ENCODE measurements around the gene AACS. TPM values are rescaled to one million over a fixed set of nuclear protein-coding genes. Genes with fewer than 3 reads are reported as not detected.
"Not testable (repeated sequence)": the region's sequence is repeated elsewhere in the genome, so short reads cannot be mapped to it uniquely, and the experiment has no call there.

AACS gene
- total RNA-seq, 1 experiment from 2014 or later, result 13.8 TPM

GRCh38 chr12:125110641-125111360, 45.6 kb downstream of the AACS start:
- in situ Hi-C loops (cut with HindIII; ENCODE audit: low pct_unique_long_range_greater_than_20kb, low sequenced_read_pairs), result no loop called here
- DNase-seq (ENCODE audit: low read depth), result no peak

- in situ Hi-C loops (cut with HindIII; ENCODE audit: low pct_unique_long_range_greater_than_20kb, low sequenced_read_pairs), result no loop called here
- DNase-seq (ENCODE audit: low read depth), result no peak
Observed at GRCh38 chr12:125111403-125111802, 46.2 kb downstream of the AACS start.

GRCh38 chr12:125112614-125113013, 47.4 kb downstream of the AACS start:
- DNase-seq (ENCODE audit: low read depth); in situ Hi-C loops (cut with HindIII; ENCODE audit: low pct_unique_long_range_greater_than_20kb, low sequenced_read_pairs): not testable (repeated sequence)

GRCh38 chr12:125113263-125113662, 48.0 kb downstream of the AACS start:
- in situ Hi-C loops (cut with HindIII; ENCODE audit: low pct_unique_long_range_greater_than_20kb, low sequenced_read_pairs), result no loop called here
- DNase-seq (ENCODE audit: low read depth), result no peak

- DNase-seq (ENCODE audit: low read depth), result no peak
- in situ Hi-C loops (cut with HindIII; ENCODE audit: low pct_unique_long_range_greater_than_20kb, low sequenced_read_pairs), result no loop called here
Observed at GRCh38 chr12:125113789-125114188, 48.6 kb downstream of the AACS start.

GRCh38 chr12:125114365-125115141, 49.3 kb downstream of the AACS start:
- in situ Hi-C loops (cut with HindIII; ENCODE audit: low pct_unique_long_range_greater_than_20kb, low sequenced_read_pairs), result no loop called here
- no peak for DNase-seq (ENCODE audit: low read depth)

- in situ Hi-C loops (cut with HindIII; ENCODE audit: low pct_unique_long_range_greater_than_20kb, low sequenced_read_pairs), result no loop called here
- DNase-seq (ENCODE audit: low read depth), result no peak
Observed at GRCh38 chr12:125120566-125120965, 55.3 kb downstream of the AACS start.

GRCh38 chr12:125121106-125121505, 55.9 kb downstream of the AACS start:
- DNase-seq (ENCODE audit: low read depth), result no peak
- in situ Hi-C loops (cut with HindIII; ENCODE audit: low pct_unique_long_range_greater_than_20kb, low sequenced_read_pairs), result no loop called here

GRCh38 chr12:125122668-125123067, 57.4 kb downstream of the AACS start:
- in situ Hi-C loops (cut with HindIII; ENCODE audit: low pct_unique_long_range_greater_than_20kb, low sequenced_read_pairs), result no loop called here
- DNase-seq (ENCODE audit: low read depth), result no peak

GRCh38 chr12:125124320-125124966, 59.2 kb downstream of the AACS start:
- in situ Hi-C loops (cut with HindIII; ENCODE audit: low pct_unique_long_range_greater_than_20kb, low sequenced_read_pairs), result no loop called here

GRCh38 chr12:125125271-125125670, 60.0 kb downstream of the AACS start:
- in situ Hi-C loops (cut with HindIII; ENCODE audit: low pct_unique_long_range_greater_than_20kb, low sequenced_read_pairs), result no loop called here
- no peak for DNase-seq (ENCODE audit: low read depth)

More at GRCh38 chr12:125124320-125124966, 59.2 kb downstream of the AACS start:
- no peak for DNase-seq (ENCODE audit: low read depth)

- in situ Hi-C loops (cut with HindIII; ENCODE audit: low pct_unique_long_range_greater_than_20kb, low sequenced_read_pairs), result no loop called here
- no peak for DNase-seq (ENCODE audit: low read depth)
Observed at GRCh38 chr12:125128439-125129178, 63.4 kb downstream of the AACS start.

- in situ Hi-C loops (cut with HindIII; ENCODE audit: low pct_unique_long_range_greater_than_20kb, low sequenced_read_pairs), result no loop called here
- DNase-seq (ENCODE audit: low read depth), result no peak
Observed at GRCh38 chr12:125129179-125129571, 63.9 kb downstream of the AACS start.

- DNase-seq (ENCODE audit: low read depth), result no peak
- in situ Hi-C loops (cut with HindIII; ENCODE audit: low pct_unique_long_range_greater_than_20kb, low sequenced_read_pairs), result no loop called here
Observed at GRCh38 chr12:125129591-125130255, 64.5 kb downstream of the AACS start.

- in situ Hi-C loops (cut with HindIII; ENCODE audit: low pct_unique_long_range_greater_than_20kb, low sequenced_read_pairs), result no loop called here
Observed at GRCh38 chr12:125131958-125132357, 66.7 kb downstream of the AACS start.

GRCh38 chr12:125132698-125133400, 67.6 kb downstream of the AACS start:
- DNase-seq (ENCODE audit: low read depth), result no peak
- in situ Hi-C loops (cut with HindIII; ENCODE audit: low pct_unique_long_range_greater_than_20kb, low sequenced_read_pairs), result no loop called here

More at GRCh38 chr12:125131958-125132357, 66.7 kb downstream of the AACS start:
- DNase-seq (ENCODE audit: low read depth), result no peak

GRCh38 chr12:125133616-125134015, 68.4 kb downstream of the AACS start:
- no peak for DNase-seq (ENCODE audit: low read depth)
- in situ Hi-C loops (cut with HindIII; ENCODE audit: low pct_unique_long_range_greater_than_20kb, low sequenced_read_pairs), result no loop called here

All from Caki2 (cell line).